Measurements from ENCODE around the gene BRF1.

BRF1 gene

GRCh38 chr14:105300542-105301102, at the start of gene BRF1:
BRF1 (minus strand) TSS chr14:105301001; CDS start chr14:105300629, 372 bp downstream.
- H3K27ac Mint-ChIP-seq, result peak within 1 kb of the TSS; percentile 94
- peak within 1 kb of the TSS; percentile 93 for H3K4me3 Mint-ChIP-seq
- DNase-seq (ENCODE audit: low spot score), result peak; percentile 98
- H3K9me3 Mint-ChIP-seq, result peaks cover 5% of the 10 kb centered on the region
- peaks cover 27% of the 10 kb centered on the region for H3K4me1 Mint-ChIP-seq (ENCODE audit: low read depth)
- no peaks in the 10 kb centered on the region for H3K27me3 Mint-ChIP-seq (ENCODE audit: low read depth)
- H3K36me3 Mint-ChIP-seq (ENCODE audit: low read depth), result peaks cover 16% of the 10 kb centered on the region

DNA sequence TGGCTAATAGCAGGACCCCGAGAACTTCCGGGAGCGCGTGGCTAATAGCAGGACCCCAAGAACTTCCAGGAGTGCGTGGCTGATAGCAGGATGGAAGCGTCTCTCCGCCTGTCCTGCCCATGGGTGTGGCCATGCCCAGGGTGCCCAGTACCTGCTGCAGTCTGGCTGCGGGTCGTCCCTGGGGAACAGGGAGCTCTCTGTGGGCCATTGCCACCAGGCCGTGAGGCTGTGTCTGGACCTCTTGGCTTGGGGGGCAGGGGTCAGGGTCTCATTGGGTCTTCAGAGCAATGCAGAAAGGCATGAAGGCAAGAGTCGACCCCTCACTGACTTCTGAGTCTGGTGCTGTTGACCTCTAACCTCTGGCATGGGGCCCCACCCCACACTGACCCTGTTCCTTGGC, 49.2 kb upstream of the BRF1 start:
- Mint-ChIP-seq H3K27me3 (ENCODE audit: low read depth) (no peaks in the 10 kb centered on the region), H3K9me3 (peaks cover 6% of the 10 kb centered on the region), H3K36me3 (ENCODE audit: low read depth) (no peaks in the 10 kb centered on the region), H3K27ac (no peak overlapping the region), H3K4me1 (ENCODE audit: low read depth) (peaks cover 2% of the 10 kb centered on the region), H3K4me3 (no peak overlapping the region)
- DNase-seq (ENCODE audit: low spot score), result no peak

- peaks cover 2% of the 10 kb centered on the region for H3K4me1 Mint-ChIP-seq (ENCODE audit: low read depth)
- no peak overlapping the region for H3K4me3 Mint-ChIP-seq
- H3K27ac Mint-ChIP-seq, result no peak overlapping the region
- DNase-seq (ENCODE audit: low spot score), result no peak
- H3K27me3 Mint-ChIP-seq (ENCODE audit: low read depth), result no peaks in the 10 kb centered on the region
- peaks cover 6% of the 10 kb centered on the region for H3K9me3 Mint-ChIP-seq
- H3K36me3 Mint-ChIP-seq (ENCODE audit: low read depth), result no peaks in the 10 kb centered on the region
These were observed 48.3 kb upstream of the BRF1 start for GRCh38 chr14:105348945-105349699.

- Mint-ChIP-seq H3K4me3 (no peak overlapping the region), H3K36me3 (ENCODE audit: low read depth) (no peaks in the 10 kb centered on the region), H3K4me1 (ENCODE audit: low read depth) (peaks cover 2% of the 10 kb centered on the region), H3K9me3 (peaks cover 6% of the 10 kb centered on the region), H3K27ac (no peak overlapping the region), H3K27me3 (ENCODE audit: low read depth) (no peaks in the 10 kb centered on the region)
- DNase-seq (ENCODE audit: low spot score), result no peak
These were observed 47.6 kb upstream of the BRF1 start for GRCh38 chr14:105348169-105348944.

- no peak overlapping the region for H3K27ac Mint-ChIP-seq
- peaks cover 6% of the 10 kb centered on the region for H3K9me3 Mint-ChIP-seq
- H3K36me3 Mint-ChIP-seq (ENCODE audit: low read depth), result no peaks in the 10 kb centered on the region
- H3K4me1 Mint-ChIP-seq (ENCODE audit: low read depth), result peaks cover 2% of the 10 kb centered on the region
- no peak overlapping the region for H3K4me3 Mint-ChIP-seq
- H3K27me3 Mint-ChIP-seq (ENCODE audit: low read depth), result no peaks in the 10 kb centered on the region
- no peak for DNase-seq (ENCODE audit: low spot score)
These were observed 46.8 kb upstream of the BRF1 start for GRCh38 chr14:105347587-105347968.

- no peak overlapping the region for H3K4me3 Mint-ChIP-seq
- H3K4me1 Mint-ChIP-seq (ENCODE audit: low read depth), result peaks cover under 1% of the 10 kb centered on the region
- no peak for DNase-seq (ENCODE audit: low spot score)
- H3K9me3 Mint-ChIP-seq, result peaks cover 6% of the 10 kb centered on the region
- no peaks in the 10 kb centered on the region for H3K36me3 Mint-ChIP-seq (ENCODE audit: low read depth)
- H3K27ac Mint-ChIP-seq, result no peak overlapping the region
- H3K27me3 Mint-ChIP-seq (ENCODE audit: low read depth), result no peaks in the 10 kb centered on the region
These were observed 46.2 kb upstream of the BRF1 start for GRCh38 chr14:105346876-105347586.

GRCh38 chr14:105346200-105346533, 45.4 kb upstream of the BRF1 start:
- H3K4me1 Mint-ChIP-seq (ENCODE audit: low read depth), result no peaks in the 10 kb centered on the region
- no peak for DNase-seq (ENCODE audit: low spot score)
- no peaks in the 10 kb centered on the region for H3K27me3 Mint-ChIP-seq (ENCODE audit: low read depth)
- no peaks in the 10 kb centered on the region for H3K36me3 Mint-ChIP-seq (ENCODE audit: low read depth)
- H3K4me3 Mint-ChIP-seq, result no peak overlapping the region
- no peak overlapping the region for H3K27ac Mint-ChIP-seq
- peaks cover 6% of the 10 kb centered on the region for H3K9me3 Mint-ChIP-seq

- H3K9me3 Mint-ChIP-seq, result peaks cover 6% of the 10 kb centered on the region
- no peaks in the 10 kb centered on the region for H3K36me3 Mint-ChIP-seq (ENCODE audit: low read depth)
- DNase-seq (ENCODE audit: low spot score), result no peak
These were observed 42.4 kb upstream of the BRF1 start for GRCh38 chr14:105343194-105343593.

GRCh38 chr14:105340821-105341733, 40.3 kb upstream of the BRF1 start:
- H3K27me3 Mint-ChIP-seq (ENCODE audit: low read depth), result no peaks in the 10 kb centered on the region
- H3K9me3 Mint-ChIP-seq, result peaks cover 6% of the 10 kb centered on the region
- H3K4me1 Mint-ChIP-seq (ENCODE audit: low read depth), result no peaks in the 10 kb centered on the region
- H3K4me3 Mint-ChIP-seq, result no peak overlapping the region
- DNase-seq (ENCODE audit: low spot score), result no peak
- no peak overlapping the region for H3K27ac Mint-ChIP-seq
- H3K36me3 Mint-ChIP-seq (ENCODE audit: low read depth), result no peaks in the 10 kb centered on the region

More at GRCh38 chr14:105343194-105343593, 42.4 kb upstream of the BRF1 start:
- H3K4me1 Mint-ChIP-seq (ENCODE audit: low read depth), result no peaks in the 10 kb centered on the region
- H3K27ac Mint-ChIP-seq, result no peak overlapping the region
- no peak overlapping the region for H3K4me3 Mint-ChIP-seq
- no peaks in the 10 kb centered on the region for H3K27me3 Mint-ChIP-seq (ENCODE audit: low read depth)

- DNase-seq (ENCODE audit: low spot score), result no peak
- Mint-ChIP-seq H3K27me3 (ENCODE audit: low read depth) (no peaks in the 10 kb centered on the region), H3K27ac (no peak overlapping the region), H3K36me3 (ENCODE audit: low read depth) (no peaks in the 10 kb centered on the region), H3K9me3 (no peaks in the 10 kb centered on the region), H3K4me1 (ENCODE audit: low read depth) (no peaks in the 10 kb centered on the region), H3K4me3 (no peak overlapping the region)
These were observed 37.4 kb upstream of the BRF1 start for GRCh38 chr14:105337966-105338741.

GRCh38 chr14:105337433-105337832, 36.6 kb upstream of the BRF1 start:
- no peak overlapping the region for H3K4me3 Mint-ChIP-seq
- no peaks in the 10 kb centered on the region for H3K36me3 Mint-ChIP-seq (ENCODE audit: low read depth)
- H3K27me3 Mint-ChIP-seq (ENCODE audit: low read depth), result no peaks in the 10 kb centered on the region
- H3K4me1 Mint-ChIP-seq (ENCODE audit: low read depth), result no peaks in the 10 kb centered on the region
- no peak overlapping the region for H3K27ac Mint-ChIP-seq
- DNase-seq (ENCODE audit: low spot score), result no peak
- no peaks in the 10 kb centered on the region for H3K9me3 Mint-ChIP-seq

- no peak overlapping the region for H3K4me3 Mint-ChIP-seq
- H3K4me1 Mint-ChIP-seq (ENCODE audit: low read depth), result peaks cover 4% of the 10 kb centered on the region
- no peaks in the 10 kb centered on the region for H3K27me3 Mint-ChIP-seq (ENCODE audit: low read depth)
- no peak for DNase-seq (ENCODE audit: low spot score)
- no peaks in the 10 kb centered on the region for H3K9me3 Mint-ChIP-seq
- H3K27ac Mint-ChIP-seq, result no peak overlapping the region
- H3K36me3 Mint-ChIP-seq (ENCODE audit: low read depth), result no peaks in the 10 kb centered on the region
These were observed 35.9 kb upstream of the BRF1 start for GRCh38 chr14:105336477-105337287.

Data from T-helper 2 cell treated with Interferon-gamma antibody and Interleukin-4, amounts not matched to agents 5 μg/mL and 100 μg/mL, for 36 hours (primary cell).